Heart left ventricle (tissue), 16 donors: Measurements from ENCODE around the gene TUBGCP5. TPM values are rescaled to one million over a fixed set of nuclear protein-coding genes. Genes with fewer than 3 reads are reported as not detected.

Experiments
- ATAC-seq, 4 donors: fragments of 200-7000 bp; cut with Tn5 transposase; one replicate each; pipeline ENCODE4 v1.9.1; 2020 to 2022; ENCODE audit warnings: moderate library complexity in 4 of 4, mild to moderate bottlenecking in 3 of 4, moderate number of reproducible peaks in 1 of 4
- DNase-seq, 5 donors: peaks; one replicate each; pipeline ENCODE4 v3.0.0-alpha.2; 2020
- H3K27ac ChIP-seq, 12 donors: fragments of 200-600 bp; sonication (generic) in 4 of 12; one replicate each; pipeline versions ENCODE4 v1.5.0 to v1.8.0; 2016 to 2022; ENCODE audit warnings: mild to moderate bottlenecking in 2 of 12
- H3K27me3 ChIP-seq, 9 donors: fragments of 200-600 bp; sonication (generic) in 2 of 9; one replicate each; pipeline versions ENCODE4 v1.5.1 to v1.8.0; 2016 to 2022; ENCODE audit warnings: mild to moderate bottlenecking in 3 of 9
- H3K36me3 ChIP-seq, 9 donors: fragments of 200-600 bp; sonication (generic) in 2 of 9; one replicate each; pipeline versions ENCODE4 v1.5.0 to v1.8.0; 2018 to 2022; ENCODE audit warnings: mild to moderate bottlenecking in 2 of 9
- H3K4me1 ChIP-seq, 12 donors: fragments of 200-600 bp; sonication (generic) in 4 of 12; one replicate each; pipeline versions ENCODE4 v1.5.0 to v1.8.0; 2016 to 2022; ENCODE audit warnings: mild to moderate bottlenecking in 3 of 12
- H3K4me3 ChIP-seq, 12 donors: fragments of 200-600 bp; sonication (generic) in 4 of 12; one replicate each; pipeline versions ENCODE4 v1.5.0 to v1.8.0; 2017 to 2022; ENCODE audit warnings: mild to moderate bottlenecking in 9 of 12, moderate library complexity in 4 of 12
- H3K9me3 ChIP-seq, 12 donors: fragments of 200-600 bp; sonication (generic) in 4 of 12; one replicate each; pipeline versions ENCODE4 v1.5.0 to v1.8.0; 2016 to 2022; ENCODE audit warnings: mild to moderate bottlenecking in 1 of 12
- CTCF ChIP-seq, 12 donors: fragments of 200-600 bp; sonication (generic) in 4 of 12; IDR thresholded peaks; one replicate each; pipeline versions ENCODE4 v1.5.0 to v1.8.0; 2018 to 2022; ENCODE audit warnings: antibody characterized with exemption in 12 of 12, mild to moderate bottlenecking in 5 of 12
- POLR2A ChIP-seq, 2 donors: fragments of 450-650 bp; IDR thresholded peaks; one replicate each; pipeline ENCODE4 v1.6.1; 2017; ENCODE audit warnings: antibody characterized with exemption in 2 of 2, mild to moderate bottlenecking in 2 of 2, moderate library complexity in 2 of 2
- WGBS, 4 donors: extraction: QIAGEN DNeasy Blood & Tissue Kit in 2 of 4; methylation state at CpG; one replicate each; pipeline versions ENCODE4 v1.1.5 to v1.1.7; 2013 to 2018; 5-methylcytosine and 5-hydroxymethylcytosine counted together
- intact Hi-C, 10 donors: fragments of 100-400 bp; cut with DNase I; formaldehyde crosslinking; loops; one replicate each; pipeline versions ENCODE4 v1.11.1 to v1.14.2; 2022
- polyA plus RNA-seq, 2 donors: library from polyadenylated mRNA; stranded (reverse); fragments of 200-250 nt; gene quantifications; one replicate each; pipeline ENCODE4 v1.2.3, GENCODE V29; 2013
- total RNA-seq, 9 donors: library from RNA; depleted of rRNA in 2 of 9; stranded (reverse); fragments of >200 nt in 2 of 9; fragmentation: NEBNext Ultra II Directional in 3 of 9; extraction: Animal tissue kit (Norgen Biotek cat#: 25700) in 3 of 9; gene quantifications; one replicate each; pipeline versions ENCODE4 v1.1.0 to v1.2.4, GENCODE V29; 2016 to 2023
- donor health status: ischemic (EF 13 %, LVEDD 7.1; RV severe dilation, severe dysfunction).
- donor health status: healthy with polysubstance abuse.
- donor health status: DM: no; HTN: yes; CAD: no.
- donor health status: DM: no; HTN: no; CAD: no.
- donor health status: ischemic (EF 25% LVEDD 6.9; RV normal size, moderate dysfunction).
- donor health status: ischemic (EF 25% LVEDD 5.7; RV mildly dilated, moderate dysfunction).
- donor health status: healthy.
- donor health status: DM: yes; HTN: yes; CAD: no.
- donor health status: ischemic (EF 35%, LVEDD 5.7; RV mildly dilated, moderate dysfunction).
- donor health status: nonischemic (EF 11% LVEDD 7.7; RV severe dilation, severe dysfunction).
- donor health status: DM: yes; HTN: yes; CAD: no.
- donor health status: PGD.
- donor health status: ischemic (EF 29% LVEDD 5.4; RV normal size, mild dysfunction).
- donor health status: nonischemic (EF 23%, LVEDD 6.1; RV moderate dilation, normal function).

The TUBGCP5 gene
- total and polyA plus RNA-seq, 11 donors: 4.7 to 14.7 (median 13.0) TPM

- ATAC-seq: peak in 3 of 4 donors; percentile 35 to 89 (median 80)
- 17 to 26% (median 19%) methylated on average over 5 of the region's 5 CpGs for WGBS, 4 donors
- H3K27ac ChIP-seq: peak overlapping the region in 3 of 12 donors; percentile 4 to 53 (median 9)
Observed at GRCh38 chr15:22968366-22968765, 71.0 kb downstream of the TUBGCP5 start.

GRCh38 chr15:22967084-22967770 lies 72.1 kb downstream of the TUBGCP5 start:
- Histone ChIP-seq H3K4me3 (no peak overlapping the region), H3K27me3 (no peaks in the 10 kb centered on the region), H3K9me3 (peaks cover 0 to 18% (median 0%) of the 10 kb centered on the region in 12 donors), H3K4me1 (peaks cover 13 to 65% (median 34%) of the 10 kb centered on the region in 12 donors), H3K36me3 (peaks cover 0 to 3% (median 0%) of the 10 kb centered on the region in 9 donors), H3K27ac (peak overlapping the region in 1 of 12 donors; percentile 9)
- 92 to 96% (median 95%) methylated on average over 11 to 15 of the region's 15 CpGs for WGBS, 4 donors
- no peak for ATAC-seq
- intact Hi-C loops: no loop called here
- TF ChIP-seq CTCF (IDR thresholded peaks at IDR 0.05): no peak
- no peak for TF ChIP-seq POLR2A (IDR thresholded peaks at IDR 0.05)
- peak in 1 of 5 donors; percentile 47 for DNase-seq

More at GRCh38 chr15:22968366-22968765, 71.0 kb downstream of the TUBGCP5 start:
- intact Hi-C loops: no loop called here
- H3K4me3 ChIP-seq: no peak overlapping the region
- H3K36me3 ChIP-seq: peaks cover 0 to 3% (median 0%) of the 10 kb centered on the region in 9 donors
- no peak for DNase-seq
- TF ChIP-seq CTCF (IDR thresholded peaks at IDR 0.05) (no peak), POLR2A (IDR thresholded peaks at IDR 0.05) (no peak)
- peaks cover 6 to 64% (median 22%) of the 10 kb centered on the region in 12 donors for H3K4me1 ChIP-seq
- no peaks in the 10 kb centered on the region for H3K27me3 ChIP-seq
- peaks cover 0 to 18% (median 0%) of the 10 kb centered on the region in 12 donors for H3K9me3 ChIP-seq

GRCh38 chr15:22966321-22967083 lies 72.9 kb downstream of the TUBGCP5 start:
- no peaks in the 10 kb centered on the region for H3K27me3 ChIP-seq
- intact Hi-C loops: no loop called here
- ATAC-seq (no peak), DNase-seq (peak in 1 of 5 donors; percentile 21)
- TF ChIP-seq CTCF (IDR thresholded peaks at IDR 0.05) (no peak), POLR2A (IDR thresholded peaks at IDR 0.05) (no peak)
- 87 to 89% (median 88%) methylated on average over 17 to 20 of the region's 20 CpGs for WGBS, 4 donors
- peaks cover 16 to 67% (median 41%) of the 10 kb centered on the region in 12 donors for H3K4me1 ChIP-seq
- peaks cover 0 to 3% (median 0%) of the 10 kb centered on the region in 9 donors for H3K36me3 ChIP-seq
- no peak overlapping the region for H3K4me3 ChIP-seq
- peaks cover 0 to 18% (median 0%) of the 10 kb centered on the region in 12 donors for H3K9me3 ChIP-seq
- no peak overlapping the region for H3K27ac ChIP-seq

- no peaks in the 10 kb centered on the region for H3K9me3 ChIP-seq
- DNase-seq: peak in 1 of 5 donors; percentile 40
- H3K27ac ChIP-seq: peak overlapping the region in 11 of 12 donors; percentile 35 to 83 (median 62)
- intact Hi-C loops: no loop called here
- WGBS, 4 donors: 50 to 61% (median 52%) methylated on average over 12 of the region's 12 CpGs
- no peaks in the 10 kb centered on the region for H3K27me3 ChIP-seq
- H3K36me3 ChIP-seq: peaks cover 0 to 3% (median 0%) of the 10 kb centered on the region in 9 donors
- TF ChIP-seq CTCF (IDR thresholded peaks at IDR 0.05): no peak
- no peak for TF ChIP-seq POLR2A (IDR thresholded peaks at IDR 0.05)
- H3K4me3 ChIP-seq: peak overlapping the region in 3 of 12 donors; percentile 1 to 32 (median 7)
- peaks cover 24 to 85% (median 68%) of the 10 kb centered on the region in 12 donors for H3K4me1 ChIP-seq
- no peak for ATAC-seq
Observed at GRCh38 chr15:22963641-22964040, 75.7 kb downstream of the TUBGCP5 start.
